Thyroid gland (tissue), 4 donors: ENCODE results near the gene SCYL3. TPM values are rescaled to one million over a fixed set of nuclear protein-coding genes. Genes with fewer than 3 reads are reported as not detected.
A peak's percentile ranks its signal among the peaks of the same experiment; 100 is the strongest.

ENCODE experiments used
- DNase-seq, 2 donors: peaks; one replicate each; pipeline ENCODE4 v3.0.0-alpha.2; 2019
- H3K27ac ChIP-seq, 3 donors: fragments of 200-600 bp; sonication (generic); 1 replicate in 2 of 3; 2 replicates in 1 of 3; pipeline ENCODE4 v1.5.1; 2016 to 2019; ENCODE audit warnings: mild to moderate bottlenecking in 1 of 3, moderate library complexity in 1 of 3
- H3K27me3 ChIP-seq: fragments of 200-600 bp; sonication (generic); one replicate; pipeline ENCODE4 v1.5.1; 2019
- H3K36me3 ChIP-seq, 2 donors: fragments of 200-600 bp; sonication (generic); one replicate each; pipeline ENCODE4 v1.5.1; 2016 to 2019
- H3K4me1 ChIP-seq, 2 donors: fragments of 200-600 bp; sonication (generic); one replicate each; pipeline ENCODE4 v1.5.1; 2017 to 2019
- H3K4me3 ChIP-seq, 3 donors: fragments of 200-600 bp; sonication (generic); replicated peaks in 1 of 3; 1 replicate in 2 of 3; 2 replicates in 1 of 3; pipeline ENCODE4 v1.5.1; 2016; ENCODE audit warnings: mild to moderate bottlenecking in 1 of 3
- H3K9me3 ChIP-seq: fragments of 200-600 bp; sonication (generic); one replicate; pipeline ENCODE4 v1.5.1; 2017
- CTCF ChIP-seq, 6 experiments: fragments of 200-600 bp in 3 of 6; fragments of 450-650 bp in 3 of 6; sonication (generic) in 3 of 6; IDR thresholded peaks; one replicate each; pipeline ENCODE4 v1.5.1; 2016 to 2019; ENCODE audit warnings: antibody characterized with exemption in 6 of 6, mild to moderate bottlenecking in 2 of 6, inconsistent platforms in 1 of 6, moderate library complexity in 1 of 6
- POLR2A ChIP-seq, 2 donors: fragments of 450-650 bp; IDR thresholded peaks; one replicate each; pipeline ENCODE4 v1.6.1; 2017; ENCODE audit warnings: antibody characterized with exemption in 2 of 2, mild to moderate bottlenecking in 2 of 2, moderate library complexity in 1 of 2
- WGBS, 2 donors: methylation state at CpG; one replicate each; pipeline ENCODE4 v1.1.5; 2017; 5-methylcytosine and 5-hydroxymethylcytosine counted together
- intact Hi-C: fragments of 100-400 bp; cut with DNase I; formaldehyde crosslinking; loops from one replicate; pipeline ENCODE4 v1.15.1; 2023
- total RNA-seq, 4 donors: library from RNA; depleted of rRNA; stranded (reverse); fragments of >200 nt; gene quantifications; one replicate each; pipeline ENCODE4 v1.2.3, GENCODE V29; 2016

Gene SCYL3
- total RNA-seq, 4 donors from 2014 or later = 12.9 to 18.3 (median 16.3) TPM

- 94 to 95% methylated on average over 1 of the region's 1 CpG for WGBS, 2 donors
- H3K4me1 ChIP-seq = no peaks in the 10 kb centered on the region
- no peaks in the 10 kb centered on the region for H3K36me3 ChIP-seq
- no peaks in the 10 kb centered on the region for H3K27me3 ChIP-seq
- no peak for DNase-seq
- intact Hi-C loops = no loop called here
- H3K4me3 ChIP-seq = no peak overlapping the region
- no peak overlapping the region for H3K27ac ChIP-seq
- no peaks in the 10 kb centered on the region for H3K9me3 ChIP-seq
- TF ChIP-seq CTCF (IDR thresholded peaks at IDR 0.05) (no peak), POLR2A (IDR thresholded peaks at IDR 0.05) (no peak)
Observed at GRCh38 chr1:169836198-169836597, 57.5 kb downstream of the SCYL3 start.

GRCh38 chr1:169835647-169836046 lies 58.0 kb downstream of the SCYL3 start:
- Histone ChIP-seq H3K9me3 (no peaks in the 10 kb centered on the region), H3K4me3 (no peak overlapping the region), H3K4me1 (no peaks in the 10 kb centered on the region), H3K36me3 (no peaks in the 10 kb centered on the region), H3K27me3 (no peaks in the 10 kb centered on the region), H3K27ac (no peak overlapping the region)
- 95 to 100% methylated on average over 1 of the region's 1 CpG for WGBS, 2 donors
- TF ChIP-seq POLR2A (IDR thresholded peaks at IDR 0.05) = no peak
- TF ChIP-seq CTCF (IDR thresholded peaks at IDR 0.05) = no peak
- no peak for DNase-seq
- intact Hi-C loops = no loop called here

GRCh38 chr1:169834869-169835268 lies 58.8 kb downstream of the SCYL3 start:
- Histone ChIP-seq H3K27me3 (no peaks in the 10 kb centered on the region), H3K9me3 (no peaks in the 10 kb centered on the region), H3K4me1 (no peaks in the 10 kb centered on the region), H3K4me3 (no peak overlapping the region), H3K27ac (no peak overlapping the region), H3K36me3 (peaks cover 0 to 4% of the 10 kb centered on the region in 2 donors)
- intact Hi-C loops = no loop called here
- no peak for DNase-seq
- no peak for TF ChIP-seq CTCF (IDR thresholded peaks at IDR 0.05)
- no peak for TF ChIP-seq POLR2A (IDR thresholded peaks at IDR 0.05)
- WGBS, 2 donors = 91 to 99% methylated on average over 1 of the region's 1 CpG

DNA sequence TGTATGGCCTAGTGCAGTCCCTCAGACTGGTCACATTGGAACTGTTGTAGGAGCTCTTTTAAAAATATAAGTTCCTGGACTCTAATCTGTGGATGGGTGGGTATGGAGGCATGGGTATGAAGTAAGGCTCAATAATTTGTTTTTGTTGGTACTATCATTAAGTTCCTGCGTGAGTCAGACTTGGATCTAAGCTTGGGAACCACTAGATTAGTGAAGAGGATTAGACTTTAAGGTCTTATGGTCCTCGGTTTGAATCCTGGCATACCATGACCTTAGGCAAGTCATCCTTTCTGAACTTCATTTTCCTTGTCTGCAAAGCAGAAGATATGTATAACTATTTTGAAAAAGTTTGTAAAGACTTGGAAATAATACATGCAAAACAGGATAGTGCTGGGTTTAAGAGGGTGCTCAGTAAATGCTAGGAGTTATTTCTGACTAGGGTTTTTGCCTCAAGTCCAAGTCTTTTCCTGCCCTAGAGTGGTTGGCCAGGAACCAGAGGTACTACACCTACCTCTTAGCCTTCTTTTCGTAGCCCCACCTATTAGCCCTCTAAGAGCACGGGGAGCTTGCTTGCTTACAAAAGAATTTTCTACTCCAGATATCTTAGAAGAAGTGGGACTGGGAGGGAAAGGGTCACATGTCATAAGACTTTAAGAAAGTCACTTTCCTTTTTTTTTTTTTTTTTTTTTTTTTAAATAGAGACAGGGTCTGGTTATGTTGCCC lies 60.4 kb downstream of the SCYL3 start:
- Histone ChIP-seq H3K4me3 (no peak overlapping the region), H3K36me3 (peaks cover 0 to 4% of the 10 kb centered on the region in 2 donors), H3K27me3 (no peaks in the 10 kb centered on the region), H3K27ac (no peak overlapping the region), H3K4me1 (no peaks in the 10 kb centered on the region), H3K9me3 (no peaks in the 10 kb centered on the region)
- TF ChIP-seq CTCF (IDR thresholded peaks at IDR 0.05) = no peak
- no peak for TF ChIP-seq POLR2A (IDR thresholded peaks at IDR 0.05)
- peak; percentile 50 to 56 for DNase-seq
- intact Hi-C loops = no loop called here
- WGBS, 2 donors = 54 to 59% methylated on average over 4 of the region's 4 CpGs

- no peaks in the 10 kb centered on the region for H3K9me3 ChIP-seq
- intact Hi-C loops = no loop called here
- no peak overlapping the region for H3K27ac ChIP-seq
- H3K27me3 ChIP-seq = no peaks in the 10 kb centered on the region
- TF ChIP-seq CTCF (IDR thresholded peaks at IDR 0.05) (no peak), POLR2A (IDR thresholded peaks at IDR 0.05) (no peak)
- WGBS, 2 donors = 97 to 98% methylated on average over 1 of the region's 1 CpG
- DNase-seq = no peak
- H3K4me3 ChIP-seq = no peak overlapping the region
- no peaks in the 10 kb centered on the region for H3K4me1 ChIP-seq
- H3K36me3 ChIP-seq = peaks cover 3 to 4% of the 10 kb centered on the region in 2 donors
Observed at GRCh38 chr1:169829671-169830070, 64.0 kb downstream of the SCYL3 start.
